ENCODE results near the gene SLC6A12. TPM values are rescaled to one million over a fixed set of nuclear protein-coding genes. Genes with fewer than 3 reads are reported as not detected.
"Not testable (repeated sequence)": the region's sequence is repeated elsewhere in the genome, so short reads cannot be mapped to it uniquely, and the experiment has no call there.

SLC6A12 gene
- polyA plus RNA-seq, 6 donors from 2014 or later: 1.3 TPM; not detected in 5

- H3K9me3 Mint-ChIP-seq: no peaks in the 10 kb centered on the region
- ATAC-seq (ENCODE audit: low read depth in 2 of 2) (peak; percentile 59 to 64), DNase-seq (no peak)
- H3K27ac Mint-ChIP-seq: no peak overlapping the region
- no peak overlapping the region for H3K4me3 Mint-ChIP-seq
- H3K27me3 Mint-ChIP-seq: peaks cover 5 to 39% (median 26%) of the 10 kb centered on the region in 3 donors
- no peaks in the 10 kb centered on the region for H3K36me3 Mint-ChIP-seq
- no peaks in the 10 kb centered on the region for H3K4me1 Mint-ChIP-seq
Measured at GRCh38 chr12:219891-220352, 6.0 kb upstream of the SLC6A12 start.

GRCh38 chr12:218728-219590 lies 5.0 kb upstream of the SLC6A12 start:
- DNase-seq (no peak), ATAC-seq (ENCODE audit: low read depth in 2 of 2) (no peak)
- Mint-ChIP-seq H3K36me3 (no peaks in the 10 kb centered on the region), H3K27me3 (peaks cover 5 to 43% (median 29%) of the 10 kb centered on the region in 3 donors), H3K4me3 (no peak overlapping the region), H3K4me1 (no peaks in the 10 kb centered on the region), H3K27ac (no peak overlapping the region), H3K9me3 (no peaks in the 10 kb centered on the region)

- peaks cover 3 to 7% (median 4%) of the 10 kb centered on the region in 3 donors for H3K4me1 Mint-ChIP-seq
- H3K27ac Mint-ChIP-seq: no peak overlapping the region
- no peak for ATAC-seq (ENCODE audit: low read depth in 2 of 2)
- no peaks in the 10 kb centered on the region for H3K36me3 Mint-ChIP-seq
- H3K4me3 Mint-ChIP-seq: no peak overlapping the region
- H3K27me3 Mint-ChIP-seq: peaks cover 6 to 50% (median 36%) of the 10 kb centered on the region in 3 donors
- no peak for DNase-seq
- no peaks in the 10 kb centered on the region for H3K9me3 Mint-ChIP-seq
Measured at GRCh38 chr12:218221-218620, 4.3 kb upstream of the SLC6A12 start.

GRCh38 chr12:217029-217428 lies 3.1 kb upstream of the SLC6A12 start:
- ATAC-seq (ENCODE audit: low read depth in 2 of 2); H3K36me3 Mint-ChIP-seq; DNase-seq; H3K9me3 Mint-ChIP-seq; H3K4me3 Mint-ChIP-seq: not testable (repeated sequence)
- H3K27ac Mint-ChIP-seq: peak overlapping the region in 1 of 6 donors; percentile 91
- H3K27me3 Mint-ChIP-seq: peaks cover 14 to 61% (median 37%) of the 10 kb centered on the region in 3 donors
- H3K4me1 Mint-ChIP-seq: peaks cover 11 to 19% (median 13%) of the 10 kb centered on the region in 3 donors

GRCh38 chr12:215116-215515 lies 1.2 kb upstream of the SLC6A12 start:
- no peak overlapping the region for H3K27ac Mint-ChIP-seq
- DNase-seq (no peak), ATAC-seq (ENCODE audit: low read depth in 2 of 2) (no peak)
- H3K27me3 Mint-ChIP-seq: peaks cover 18 to 66% (median 46%) of the 10 kb centered on the region in 3 donors
- no peak overlapping the region for H3K4me3 Mint-ChIP-seq
- no peaks in the 10 kb centered on the region for H3K9me3 Mint-ChIP-seq
- peaks cover 14 to 22% (median 15%) of the 10 kb centered on the region in 3 donors for H3K4me1 Mint-ChIP-seq
- no peaks in the 10 kb centered on the region for H3K36me3 Mint-ChIP-seq

GRCh38 chr12:213527-213932 lies 427 bp downstream of the SLC6A12 start:
- no peaks in the 10 kb centered on the region for H3K36me3 Mint-ChIP-seq
- H3K27ac Mint-ChIP-seq: no peak overlapping the region
- H3K9me3 Mint-ChIP-seq: no peaks in the 10 kb centered on the region
- DNase-seq: no peak
- no peak for ATAC-seq (ENCODE audit: low read depth in 2 of 2)
- peaks cover 14 to 22% (median 15%) of the 10 kb centered on the region in 3 donors for H3K4me1 Mint-ChIP-seq
- H3K4me3 Mint-ChIP-seq: peak overlapping the region in 3 of 8 donors; percentile 48 to 80 (median 51)
- H3K27me3 Mint-ChIP-seq: peaks cover 24 to 77% (median 52%) of the 10 kb centered on the region in 3 donors

- DNase-seq (no peak), ATAC-seq (ENCODE audit: low read depth in 2 of 2) (no peak)
- Mint-ChIP-seq H3K4me1 (peaks cover 14 to 22% (median 15%) of the 10 kb centered on the region in 3 donors), H3K4me3 (peak overlapping the region in 6 of 8 donors; percentile 14 to 80 (median 54)), H3K27ac (peak overlapping the region in 2 of 6 donors; percentile 50 to 91), H3K9me3 (no peaks in the 10 kb centered on the region), H3K27me3 (peaks cover 30 to 77% (median 58%) of the 10 kb centered on the region in 3 donors), H3K36me3 (no peaks in the 10 kb centered on the region)
Measured at GRCh38 chr12:212715-213526, 1.0 kb downstream of the SLC6A12 start.

- Mint-ChIP-seq H3K27ac (peak overlapping the region in 3 of 6 donors; percentile 3 to 50 (median 32)), H3K36me3 (no peaks in the 10 kb centered on the region), H3K4me3 (peak overlapping the region in 5 of 8 donors; percentile 22 to 81 (median 56)), H3K4me1 (peaks cover 14 to 22% (median 15%) of the 10 kb centered on the region in 3 donors), H3K27me3 (peaks cover 31 to 77% (median 60%) of the 10 kb centered on the region in 3 donors), H3K9me3 (no peaks in the 10 kb centered on the region)
- DNase-seq (no peak), ATAC-seq (ENCODE audit: low read depth in 2 of 2) (peak; percentile 21 to 36)
Measured at GRCh38 chr12:212415-212714, 1.6 kb downstream of the SLC6A12 start.

GRCh38 chr12:211639-212414 lies 2.1 kb downstream of the SLC6A12 start:
- peaks cover 0 to 2% (median 0%) of the 10 kb centered on the region in 7 donors for H3K9me3 Mint-ChIP-seq
- peaks cover 14 to 22% (median 15%) of the 10 kb centered on the region in 3 donors for H3K4me1 Mint-ChIP-seq
- peaks cover 31 to 77% (median 65%) of the 10 kb centered on the region in 3 donors for H3K27me3 Mint-ChIP-seq
- ATAC-seq (ENCODE audit: low read depth in 2 of 2) (no peak), DNase-seq (no peak)
- no peaks in the 10 kb centered on the region for H3K36me3 Mint-ChIP-seq
- peak overlapping the region in 5 of 8 donors; percentile 26 to 81 (median 56) for H3K4me3 Mint-ChIP-seq
- H3K27ac Mint-ChIP-seq: peak overlapping the region in 2 of 6 donors; percentile 3 to 32

- ATAC-seq (ENCODE audit: low read depth in 2 of 2): no peak
- H3K4me3 Mint-ChIP-seq: no peak overlapping the region
- no peaks in the 10 kb centered on the region for H3K36me3 Mint-ChIP-seq
- peaks cover 14 to 22% (median 15%) of the 10 kb centered on the region in 3 donors for H3K4me1 Mint-ChIP-seq
- H3K9me3 Mint-ChIP-seq: peaks cover 0 to 5% (median 2%) of the 10 kb centered on the region in 7 donors
- no peak overlapping the region for H3K27ac Mint-ChIP-seq
- DNase-seq: no peak
- peaks cover 35 to 79% (median 72%) of the 10 kb centered on the region in 3 donors for H3K27me3 Mint-ChIP-seq
Measured at GRCh38 chr12:211142-211465, 2.9 kb downstream of the SLC6A12 start.

- H3K4me3 Mint-ChIP-seq: no peak overlapping the region
- H3K4me1 Mint-ChIP-seq: peaks cover 14 to 22% (median 15%) of the 10 kb centered on the region in 3 donors
- no peaks in the 10 kb centered on the region for H3K36me3 Mint-ChIP-seq
- H3K9me3 Mint-ChIP-seq: peaks cover 0 to 11% (median 3%) of the 10 kb centered on the region in 7 donors
- ATAC-seq (ENCODE audit: low read depth in 2 of 2) (no peak), DNase-seq (no peak)
- no peak overlapping the region for H3K27ac Mint-ChIP-seq
- H3K27me3 Mint-ChIP-seq: peaks cover 40 to 84% (median 78%) of the 10 kb centered on the region in 3 donors
Measured at GRCh38 chr12:210277-211141, 3.4 kb downstream of the SLC6A12 start.

GRCh38 chr12:209851-210250 lies 4.1 kb downstream of the SLC6A12 start:
- ATAC-seq (ENCODE audit: low read depth in 2 of 2) (no peak), DNase-seq (no peak)
- H3K4me3 Mint-ChIP-seq: no peak overlapping the region
- H3K4me1 Mint-ChIP-seq: peaks cover 14 to 22% (median 15%) of the 10 kb centered on the region in 3 donors
- peaks cover 0 to 11% (median 3%) of the 10 kb centered on the region in 7 donors for H3K9me3 Mint-ChIP-seq
- peaks cover 40 to 86% (median 85%) of the 10 kb centered on the region in 3 donors for H3K27me3 Mint-ChIP-seq
- H3K27ac Mint-ChIP-seq: no peak overlapping the region
- H3K36me3 Mint-ChIP-seq: no peaks in the 10 kb centered on the region
